ENCODE data around the gene PRAMEF25.
"Not testable (repeated sequence)": the region's sequence is repeated elsewhere in the genome, so short reads cannot be mapped to it uniquely, and the experiment has no call there.

The PRAMEF25 gene

DNA sequence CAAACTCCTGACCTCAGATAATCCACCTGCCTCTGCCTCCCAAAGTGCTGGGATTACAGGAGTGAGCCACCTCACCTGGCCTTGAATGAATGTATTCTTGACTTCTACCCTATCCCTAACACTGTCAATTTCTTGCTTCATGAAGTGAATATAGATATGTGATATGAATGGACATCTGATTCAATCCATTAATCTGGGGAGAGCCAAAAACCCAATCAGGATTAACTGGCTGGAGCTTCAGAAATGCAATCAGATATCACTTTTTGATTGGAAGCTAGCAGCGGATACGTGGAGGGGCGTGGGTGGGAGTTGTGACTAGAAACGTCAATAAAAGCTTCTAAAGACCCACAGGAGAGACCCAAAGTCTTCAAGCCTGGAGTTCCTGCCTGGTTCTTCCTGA is at the start of gene PRAMEF25:
TSS of gene PRAMEF25 (plus strand) at position 301 of the 400 bp plus-strand sequence. CDS start 2,920 bp downstream, outside the sequence.
- not testable (repeated sequence) for DNase-seq

DNA sequence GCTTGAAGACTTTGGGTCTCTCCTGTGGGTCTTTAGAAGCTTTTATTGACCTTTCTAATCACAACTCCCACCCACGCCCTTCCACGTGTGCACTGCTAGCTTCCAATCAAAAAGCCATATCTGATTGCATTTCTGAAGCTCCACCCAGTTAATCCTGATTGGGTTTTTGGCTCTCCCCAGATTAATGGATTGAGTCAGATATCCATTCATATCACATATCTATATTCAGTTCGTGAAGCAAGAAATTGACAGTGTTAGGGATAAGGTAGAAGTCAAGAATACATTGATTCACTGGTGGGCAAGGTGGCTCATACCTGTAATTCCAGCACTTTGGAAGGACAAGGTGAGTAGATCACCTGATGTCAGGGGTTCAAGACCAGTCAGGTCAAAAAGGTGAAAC is 14.1 kb upstream of the PRAMEF25 start, which contains the start of gene PRAMEF27:
TSS of gene PRAMEF27 (minus strand) at position 101 of the 400 bp plus-strand sequence. CDS start 2,916 bp downstream, outside the sequence.
- DNase-seq: not testable (repeated sequence)

DNA sequence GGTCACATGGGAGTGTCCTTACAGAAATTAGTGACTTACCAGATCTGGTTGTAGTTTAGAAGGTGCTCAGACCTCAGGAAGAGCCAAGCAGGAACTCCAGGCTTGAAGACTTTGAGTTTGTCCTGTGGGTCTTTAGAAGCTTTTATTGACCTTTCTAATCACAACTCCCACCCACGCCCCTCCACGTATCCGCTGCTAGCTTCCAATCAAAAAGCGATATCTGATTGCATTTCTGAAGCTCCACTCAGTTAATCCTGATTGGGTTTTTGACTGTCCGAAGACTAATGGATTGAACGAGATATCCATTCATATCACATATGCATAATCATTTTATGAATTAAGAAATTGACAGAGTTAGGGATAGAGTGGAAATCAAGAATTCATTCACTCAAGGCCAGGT is 46.2 kb downstream of the PRAMEF25 start, which contains the start of gene HNRNPCL2:
TSS of gene HNRNPCL2 (minus strand) at position 101 of the 400 bp plus-strand sequence. CDS start 454 bp downstream, outside the sequence.
- not testable (repeated sequence) for DNase-seq

All from DMS79 (cell line).